ENCODE results near the gene MEIOSIN. TPM values are rescaled to one million over a fixed set of nuclear protein-coding genes. Genes with fewer than 3 reads are reported as not detected.

MEIOSIN gene
- total and polyA plus RNA-seq, 2 of the 13 experiments (the other 11 are each of a cell fraction or from before 2014, with no cell fraction given), result not detected

DNA sequence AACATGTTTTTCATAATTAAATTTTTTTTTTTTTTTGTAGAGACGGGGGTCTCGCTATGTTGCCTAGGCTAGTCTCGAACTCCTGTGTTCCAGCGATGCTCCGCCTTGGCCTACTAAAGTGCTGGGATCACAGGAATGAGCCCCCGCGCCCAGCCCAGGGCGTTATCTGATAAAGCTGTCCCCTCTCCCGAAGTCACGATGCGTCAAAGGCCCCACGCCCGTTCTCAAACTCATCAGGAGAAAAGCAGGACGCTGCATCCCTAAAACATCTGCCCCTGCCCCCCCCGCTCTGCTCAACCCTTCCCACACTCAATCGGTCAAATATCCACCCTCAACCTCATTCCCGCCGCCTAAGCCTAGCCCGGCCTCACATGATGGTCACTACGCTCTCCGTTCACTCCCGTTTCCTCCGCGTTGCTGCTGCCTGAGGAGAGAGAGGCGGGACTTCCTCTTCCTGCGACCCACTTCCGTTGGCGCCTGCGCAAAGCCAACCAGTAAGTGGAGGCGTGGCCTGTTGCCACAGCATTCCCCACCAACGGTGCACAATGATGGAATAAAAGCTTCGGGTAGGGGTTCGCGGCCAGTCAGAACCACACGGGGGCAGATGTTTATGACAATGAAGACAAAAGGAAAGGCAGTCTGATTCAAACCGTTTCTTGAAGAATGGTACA, 41.6 kb upstream of the MEIOSIN start, which contains the start of gene SNRPD2 (continued):
- TF ChIP-seq, protein P1, sequence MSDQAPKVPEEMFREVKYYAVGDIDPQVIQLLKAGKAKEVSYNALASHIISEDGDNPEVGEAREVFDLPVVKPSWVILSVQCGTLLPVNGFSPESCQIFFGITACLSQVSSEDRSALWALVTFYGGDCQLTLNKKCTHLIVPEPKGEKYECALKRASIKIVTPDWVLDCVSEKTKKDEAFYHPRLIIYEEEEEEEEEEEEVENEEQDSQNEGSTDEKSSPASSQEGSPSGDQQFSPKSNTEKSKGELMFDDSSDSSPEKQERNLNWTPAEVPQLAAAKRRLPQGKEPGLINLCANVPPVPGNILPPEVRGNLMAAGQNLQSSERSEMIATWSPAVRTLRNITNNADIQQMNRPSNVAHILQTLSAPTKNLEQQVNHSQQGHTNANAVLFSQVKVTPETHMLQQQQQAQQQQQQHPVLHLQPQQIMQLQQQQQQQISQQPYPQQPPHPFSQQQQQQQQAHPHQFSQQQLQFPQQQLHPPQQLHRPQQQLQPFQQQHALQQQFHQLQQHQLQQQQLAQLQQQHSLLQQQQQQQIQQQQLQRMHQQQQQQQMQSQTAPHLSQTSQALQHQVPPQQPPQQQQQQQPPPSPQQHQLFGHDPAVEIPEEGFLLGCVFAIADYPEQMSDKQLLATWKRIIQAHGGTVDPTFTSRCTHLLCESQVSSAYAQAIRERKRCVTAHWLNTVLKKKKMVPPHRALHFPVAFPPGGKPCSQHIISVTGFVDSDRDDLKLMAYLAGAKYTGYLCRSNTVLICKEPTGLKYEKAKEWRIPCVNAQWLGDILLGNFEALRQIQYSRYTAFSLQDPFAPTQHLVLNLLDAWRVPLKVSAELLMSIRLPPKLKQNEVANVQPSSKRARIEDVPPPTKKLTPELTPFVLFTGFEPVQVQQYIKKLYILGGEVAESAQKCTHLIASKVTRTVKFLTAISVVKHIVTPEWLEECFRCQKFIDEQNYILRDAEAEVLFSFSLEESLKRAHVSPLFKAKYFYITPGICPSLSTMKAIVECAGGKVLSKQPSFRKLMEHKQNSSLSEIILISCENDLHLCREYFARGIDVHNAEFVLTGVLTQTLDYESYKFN (CRISPR knock-in tag; conservative IDR thresholded peaks at IDR 0.05), result no peak; the same call in 1 of the 2 replicates
- peak; percentile 61; the same call in 1 of the 2 replicates for TF ChIP-seq ZNF569 (CRISPR knock-in tag; IDR thresholded peaks at IDR 0.05; ENCODE audit: borderline replicate concordance)
- TF ChIP-seq ELF3 (CRISPR knock-in tag; IDR thresholded peaks at IDR 0.05), result peak; percentile 23; the same call in 1 of the 2 replicates
- TF ChIP-seq, protein P2, sequence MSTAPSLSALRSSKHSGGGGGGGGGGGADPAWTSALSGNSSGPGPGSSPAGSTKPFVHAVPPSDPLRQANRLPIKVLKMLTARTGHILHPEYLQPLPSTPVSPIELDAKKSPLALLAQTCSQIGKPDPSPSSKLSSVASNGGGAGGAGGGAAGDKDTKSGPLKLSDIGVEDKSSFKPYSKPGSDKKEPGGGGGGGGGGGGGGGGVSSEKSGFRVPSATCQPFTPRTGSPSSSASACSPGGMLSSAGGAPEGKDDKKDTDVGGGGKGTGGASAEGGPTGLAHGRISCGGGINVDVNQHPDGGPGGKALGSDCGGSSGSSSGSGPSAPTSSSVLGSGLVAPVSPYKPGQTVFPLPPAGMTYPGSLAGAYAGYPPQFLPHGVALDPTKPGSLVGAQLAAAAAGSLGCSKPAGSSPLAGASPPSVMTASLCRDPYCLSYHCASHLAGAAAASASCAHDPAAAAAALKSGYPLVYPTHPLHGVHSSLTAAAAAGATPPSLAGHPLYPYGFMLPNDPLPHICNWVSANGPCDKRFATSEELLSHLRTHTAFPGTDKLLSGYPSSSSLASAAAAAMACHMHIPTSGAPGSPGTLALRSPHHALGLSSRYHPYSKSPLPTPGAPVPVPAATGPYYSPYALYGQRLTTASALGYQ (CRISPR knock-in tag; IDR thresholded peaks at IDR 0.05), result no peak
- TF ChIP-seq KDM2A (CRISPR knock-in tag; IDR thresholded peaks at IDR 0.05; ENCODE audit: borderline replicate concordance, low read depth), result peak; percentile 76
- peak; percentile 36; the same call in 1 of the 2 replicates for TF ChIP-seq SNAPC2 (CRISPR knock-in tag; IDR thresholded peaks at IDR 0.05)
- no peak for TF ChIP-seq HHEX (CRISPR knock-in tag; IDR thresholded peaks at IDR 0.05)
- no peak for TF ChIP-seq SMAD1 (CRISPR knock-in tag; IDR thresholded peaks at IDR 0.05; ENCODE audit: borderline replicate concordance, low read depth)
- TF ChIP-seq ATF7 (IDR thresholded peaks at IDR 0.05), result no peak
- TF ChIP-seq ATF7 (CRISPR knock-in tag; IDR thresholded peaks at IDR 0.05), result peak; percentile 45; the same call in 1 of the 2 replicates
- TF ChIP-seq SIN3A (IDR thresholded peaks at IDR 0.05; ENCODE audit: borderline replicate concordance, low read depth, low read length), result peak; percentile 76; the same call in 1 of the 2 replicates
- TF ChIP-seq, protein P3, sequence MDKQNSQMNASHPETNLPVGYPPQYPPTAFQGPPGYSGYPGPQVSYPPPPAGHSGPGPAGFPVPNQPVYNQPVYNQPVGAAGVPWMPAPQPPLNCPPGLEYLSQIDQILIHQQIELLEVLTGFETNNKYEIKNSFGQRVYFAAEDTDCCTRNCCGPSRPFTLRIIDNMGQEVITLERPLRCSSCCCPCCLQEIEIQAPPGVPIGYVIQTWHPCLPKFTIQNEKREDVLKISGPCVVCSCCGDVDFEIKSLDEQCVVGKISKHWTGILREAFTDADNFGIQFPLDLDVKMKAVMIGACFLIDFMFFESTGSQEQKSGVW (CRISPR knock-in tag; IDR thresholded peaks at IDR 0.05; ENCODE audit: borderline replicate concordance), result no peak
- TF ChIP-seq HMG20A (CRISPR knock-in tag; IDR thresholded peaks at IDR 0.05; ENCODE audit: borderline replicate concordance), result no peak
- TF ChIP-seq ZNF343 (CRISPR knock-in tag; IDR thresholded peaks at IDR 0.05), result peak; percentile 69; the same call in 1 of the 2 replicates
- TF ChIP-seq, protein P4, sequence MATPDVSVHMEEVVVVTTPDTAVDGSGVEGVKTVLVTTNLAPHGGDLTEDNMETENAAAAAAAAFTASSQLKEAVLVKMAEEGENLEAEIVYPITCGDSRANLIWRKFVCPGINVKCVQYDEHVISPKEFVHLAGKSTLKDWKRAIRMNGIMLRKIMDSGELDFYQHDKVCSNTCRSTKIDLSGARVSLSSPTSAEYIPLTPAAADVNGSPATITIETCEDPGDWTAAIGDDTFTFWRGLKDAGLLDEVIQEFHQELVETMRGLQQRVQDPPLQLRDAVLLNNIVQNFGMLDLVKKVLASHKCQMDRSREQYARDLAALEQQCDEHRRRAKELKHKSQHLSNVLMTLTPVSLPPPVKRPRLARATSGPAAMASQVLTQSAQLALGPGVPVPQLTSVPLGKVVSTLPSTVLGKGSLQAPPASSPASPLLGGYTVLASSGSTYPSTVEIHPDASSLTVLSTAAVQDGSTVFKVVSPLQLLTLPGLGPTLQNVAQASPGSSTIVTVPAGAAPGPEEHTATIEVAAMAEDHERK (CRISPR knock-in tag; IDR thresholded peaks at IDR 0.05; ENCODE audit: low read depth), result 0 out of 2 replicates have a peak, but pooled peaks have one; percentile 24
- no peak for TF ChIP-seq RELA (CRISPR knock-in tag; IDR thresholded peaks at IDR 0.05)
- no peak for TF ChIP-seq ZFP36L2 (CRISPR knock-in tag; IDR thresholded peaks at IDR 0.05)
- TF ChIP-seq CEBPG (CRISPR knock-in tag; IDR thresholded peaks at IDR 0.05), result peak; percentile 26
- no peak for TF ChIP-seq CAMTA2 (CRISPR knock-in tag; IDR thresholded peaks at IDR 0.05; ENCODE audit: borderline replicate concordance)
- TF ChIP-seq TBX2 (CRISPR knock-in tag; IDR thresholded peaks at IDR 0.05; ENCODE audit: borderline replicate concordance), result peak; percentile 40; the same call in 1 of the 2 replicates
- no peak for TF ChIP-seq REL (CRISPR knock-in tag; conservative IDR thresholded peaks at IDR 0.05)
- no peak for TF ChIP-seq ZNF3 (CRISPR knock-in tag; IDR thresholded peaks at IDR 0.05)
- TF ChIP-seq BRCA1 (CRISPR knock-in tag; IDR thresholded peaks at IDR 0.05), result no peak
- TF ChIP-seq HOXA7 (CRISPR knock-in tag; IDR thresholded peaks at IDR 0.05), result no peak

Data from HepG2 (cell line).